BE2C (cell line): ENCODE results near the gene MC4R.

Experiments used
- DNase-seq: peaks from one replicate; pipeline ENCODE4 v3.0.0-alpha.2; 2020
- H3K27me3 ChIP-seq: fragments of 250-450 bp; sonication (Bioruptor Pico); 2 replicates; pipeline ENCODE4 v1.5.1; 2020; ENCODE audit warnings: mild to moderate bottlenecking
- H3K36me3 ChIP-seq: fragments of 250-450 bp; sonication (Bioruptor Pico); 2 replicates; pipeline ENCODE4 v1.5.1; 2020; ENCODE audit warnings: mild to moderate bottlenecking
- H3K4me1 ChIP-seq: fragments of 250-450 bp; sonication (Bioruptor Pico); 2 replicates; pipeline ENCODE4 v1.5.1; 2020
- H3K4me3 ChIP-seq: 2 replicates; pipeline ENCODE4 v1.5.1; 2011; ENCODE audit warnings: low read depth, low read length
- H3K9me3 ChIP-seq: fragments of 250-450 bp; sonication (Bioruptor Pico); 2 replicates; pipeline ENCODE4 v1.5.1; 2020
- TF ChIP-seq, protein P1 (sequence below): IDR thresholded peaks from 2 replicates; pipeline ENCODE4 v1.5.1; 2012; ENCODE audit warnings: mild to moderate bottlenecking, low read depth, low read length

The MC4R gene

DNA sequence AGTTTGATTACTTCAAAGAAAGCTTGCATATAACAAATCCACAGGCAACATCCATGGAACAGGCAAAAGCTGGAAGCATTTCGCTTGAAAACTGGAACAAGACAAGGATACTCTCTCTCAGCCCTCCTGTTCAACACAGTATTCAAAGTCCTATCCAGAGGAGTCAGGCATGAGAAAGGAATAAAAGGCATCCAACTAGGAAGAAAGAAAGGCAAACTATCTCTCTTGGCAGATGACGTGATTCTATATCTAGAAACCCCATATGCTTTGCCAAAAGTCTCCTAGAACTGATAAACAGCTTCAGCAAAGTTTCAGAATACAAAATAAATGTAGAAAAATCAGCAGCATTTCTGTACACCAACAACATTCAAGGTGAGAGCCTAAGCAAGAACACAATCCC lies 34.1 kb upstream of the MC4R start:
- Histone ChIP-seq H3K36me3 (no peaks in the 10 kb centered on the region), H3K4me1 (no peaks in the 10 kb centered on the region), H3K27me3 (no peaks in the 10 kb centered on the region), H3K4me3 (no peak overlapping the region), H3K9me3 (no peaks in the 10 kb centered on the region)
- TF ChIP-seq, protein P1, sequence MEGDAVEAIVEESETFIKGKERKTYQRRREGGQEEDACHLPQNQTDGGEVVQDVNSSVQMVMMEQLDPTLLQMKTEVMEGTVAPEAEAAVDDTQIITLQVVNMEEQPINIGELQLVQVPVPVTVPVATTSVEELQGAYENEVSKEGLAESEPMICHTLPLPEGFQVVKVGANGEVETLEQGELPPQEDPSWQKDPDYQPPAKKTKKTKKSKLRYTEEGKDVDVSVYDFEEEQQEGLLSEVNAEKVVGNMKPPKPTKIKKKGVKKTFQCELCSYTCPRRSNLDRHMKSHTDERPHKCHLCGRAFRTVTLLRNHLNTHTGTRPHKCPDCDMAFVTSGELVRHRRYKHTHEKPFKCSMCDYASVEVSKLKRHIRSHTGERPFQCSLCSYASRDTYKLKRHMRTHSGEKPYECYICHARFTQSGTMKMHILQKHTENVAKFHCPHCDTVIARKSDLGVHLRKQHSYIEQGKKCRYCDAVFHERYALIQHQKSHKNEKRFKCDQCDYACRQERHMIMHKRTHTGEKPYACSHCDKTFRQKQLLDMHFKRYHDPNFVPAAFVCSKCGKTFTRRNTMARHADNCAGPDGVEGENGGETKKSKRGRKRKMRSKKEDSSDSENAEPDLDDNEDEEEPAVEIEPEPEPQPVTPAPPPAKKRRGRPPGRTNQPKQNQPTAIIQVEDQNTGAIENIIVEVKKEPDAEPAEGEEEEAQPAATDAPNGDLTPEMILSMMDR: no peak
- DNase-seq: no peak

DNA sequence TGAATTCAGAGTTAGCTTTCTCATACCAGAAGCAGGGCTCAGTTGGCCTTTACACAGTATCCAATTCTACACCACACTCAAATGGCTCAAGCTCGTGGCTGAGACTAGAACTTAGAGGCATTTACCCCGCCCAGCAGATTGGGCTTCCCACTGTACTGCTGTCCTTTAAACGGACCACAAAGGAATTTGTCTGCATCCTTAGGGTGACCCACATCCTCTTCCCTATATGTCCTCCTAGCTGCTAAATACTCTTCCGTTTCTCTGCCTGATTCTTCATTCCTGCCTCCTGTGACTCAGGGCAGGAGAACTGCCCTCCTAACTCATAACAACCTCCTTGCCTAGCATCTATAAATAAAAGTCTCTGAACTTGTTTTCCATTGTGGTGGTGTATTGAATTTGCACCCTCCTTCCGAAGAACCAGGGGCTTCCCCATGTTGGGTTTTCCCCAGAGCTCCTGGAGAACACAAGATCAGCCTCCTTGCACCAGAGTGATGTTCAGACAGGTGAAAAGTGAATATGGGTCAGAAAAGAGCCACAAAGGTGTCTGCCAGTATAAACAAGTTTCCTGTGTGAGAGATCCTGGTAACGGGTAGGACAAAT lies 32.0 kb upstream of the MC4R start:
- no peaks in the 10 kb centered on the region for H3K27me3 ChIP-seq
- no peaks in the 10 kb centered on the region for H3K4me1 ChIP-seq
- TF ChIP-seq, protein P1: no peak
- H3K4me3 ChIP-seq: no peak overlapping the region
- no peaks in the 10 kb centered on the region for H3K9me3 ChIP-seq
- no peaks in the 10 kb centered on the region for H3K36me3 ChIP-seq
- no peak for DNase-seq

DNA sequence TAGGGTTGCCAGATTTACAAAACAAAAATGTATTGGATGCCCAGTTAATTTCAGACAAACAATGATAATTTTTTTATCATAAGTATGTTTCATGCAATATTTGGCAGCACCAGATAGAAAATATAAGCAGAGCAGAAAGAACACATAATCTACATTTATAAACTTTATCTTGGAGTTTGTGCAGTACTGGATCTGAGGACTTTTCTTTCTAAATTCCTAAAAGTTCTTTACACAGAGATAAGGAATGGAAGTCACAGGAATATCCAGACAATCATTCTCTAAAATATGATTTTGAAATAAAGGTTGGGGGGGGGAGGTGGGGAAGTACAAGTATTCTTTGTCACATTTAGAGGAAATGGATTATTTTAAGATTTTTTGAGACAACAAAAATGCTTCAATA lies 28.8 kb upstream of the MC4R start:
- H3K36me3 ChIP-seq: no peaks in the 10 kb centered on the region
- H3K9me3 ChIP-seq: no peaks in the 10 kb centered on the region
- H3K4me3 ChIP-seq: no peak overlapping the region
- no peaks in the 10 kb centered on the region for H3K27me3 ChIP-seq
- no peaks in the 10 kb centered on the region for H3K4me1 ChIP-seq
- TF ChIP-seq, protein P1: no peak
- no peak for DNase-seq

- H3K4me1 ChIP-seq: no peaks in the 10 kb centered on the region
- TF ChIP-seq, protein P1: no peak
- no peaks in the 10 kb centered on the region for H3K36me3 ChIP-seq
- no peak overlapping the region for H3K4me3 ChIP-seq
- H3K9me3 ChIP-seq: no peaks in the 10 kb centered on the region
- H3K27me3 ChIP-seq: no peaks in the 10 kb centered on the region
- DNase-seq: no peak
Observed at GRCh38 chr18:60391571-60392226, 19.1 kb upstream of the MC4R start.

DNA sequence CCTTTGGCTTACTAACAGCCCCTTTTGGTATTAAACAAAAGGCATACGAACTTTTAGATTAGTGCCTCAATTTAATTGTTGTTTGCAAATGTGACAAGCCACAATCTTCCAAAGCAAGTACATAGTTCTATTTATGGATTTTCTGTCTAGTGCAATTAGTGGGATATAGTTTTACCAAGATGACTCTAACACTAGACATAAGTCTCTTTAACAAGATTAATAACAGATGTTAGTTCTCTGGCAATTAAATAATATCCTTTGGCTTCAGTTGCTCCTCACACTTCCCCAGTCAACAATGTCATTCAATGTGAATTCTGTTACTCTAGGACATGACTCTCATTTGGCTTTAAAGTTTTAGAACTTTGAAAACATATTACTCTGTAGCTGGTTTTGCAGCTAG lies 16.7 kb upstream of the MC4R start:
- Histone ChIP-seq H3K4me1 (no peaks in the 10 kb centered on the region), H3K27me3 (no peaks in the 10 kb centered on the region), H3K36me3 (no peaks in the 10 kb centered on the region), H3K4me3 (no peak overlapping the region), H3K9me3 (no peaks in the 10 kb centered on the region)
- TF ChIP-seq, protein P1: no peak
- no peak for DNase-seq

DNA sequence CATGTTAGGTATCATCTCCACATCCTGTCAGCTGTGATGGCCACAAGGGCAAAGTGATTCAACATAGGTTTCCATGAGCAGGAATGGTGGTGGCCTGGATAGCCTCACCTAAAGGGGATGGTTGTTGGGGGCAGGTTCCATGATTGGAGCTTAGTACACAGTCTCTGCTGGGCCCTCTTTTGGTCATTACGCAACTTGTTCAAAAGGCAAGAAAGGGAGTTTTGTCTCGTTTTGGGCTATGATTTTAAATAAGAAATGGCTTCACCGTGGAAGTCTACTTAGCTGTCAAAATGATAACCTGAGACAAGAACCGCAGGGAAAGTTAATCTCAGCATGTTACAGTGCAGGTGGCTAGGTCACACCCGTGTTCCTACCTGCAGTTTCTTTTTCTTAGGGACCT lies 13.1 kb upstream of the MC4R start:
- Histone ChIP-seq H3K27me3 (no peaks in the 10 kb centered on the region), H3K9me3 (no peaks in the 10 kb centered on the region), H3K4me1 (no peaks in the 10 kb centered on the region), H3K4me3 (no peak overlapping the region), H3K36me3 (no peaks in the 10 kb centered on the region)
- TF ChIP-seq, protein P1: no peak
- no peak for DNase-seq
